Measurements from ENCODE around the gene ARL6IP4.

The ARL6IP4 gene

GRCh38 chr12:123021688-123022604, 41.5 kb downstream of the ARL6IP4 start:
- no peak for DNase-seq (ENCODE audit: low read depth in 1 of 2, low spot score in 1 of 2)
- TF ChIP-seq CTCF (IDR thresholded peaks at IDR 0.05; ENCODE audit: insufficient read depth, low read length) (no peak), GABPA (IDR thresholded peaks at IDR 0.05; ENCODE audit: low read depth) (no peak), REST (IDR thresholded peaks at IDR 0.05; ENCODE audit: insufficient replicate concordance, low read depth) (no peak), SPI1 (IDR thresholded peaks at IDR 0.05; ENCODE audit: borderline replicate concordance, low read depth) (no peak), POLR2AphosphoS5 (IDR thresholded peaks at IDR 0.05; ENCODE audit: low read depth) (no peak)

GRCh38 chr12:123022846-123023245, 42.4 kb downstream of the ARL6IP4 start:
- no peaks in the 10 kb centered on the region for H3K27me3 ChIP-seq (ENCODE audit: insufficient read depth, poor library complexity, severe bottlenecking)
- TF ChIP-seq POLR2AphosphoS5 (IDR thresholded peaks at IDR 0.05; ENCODE audit: low read depth), result no peak
- no peak for TF ChIP-seq REST (IDR thresholded peaks at IDR 0.05; ENCODE audit: insufficient replicate concordance, low read depth)
- no peak for TF ChIP-seq CTCF (IDR thresholded peaks at IDR 0.05; ENCODE audit: insufficient read depth, low read length)
- no peak for TF ChIP-seq GABPA (IDR thresholded peaks at IDR 0.05; ENCODE audit: low read depth)
- no peak for TF ChIP-seq SPI1 (IDR thresholded peaks at IDR 0.05; ENCODE audit: borderline replicate concordance, low read depth)
- no peak overlapping the region for H3K27ac ChIP-seq (replicated peaks)
- no peak overlapping the region for H3K4me3 ChIP-seq (replicated peaks; ENCODE audit: insufficient read depth, low read length)
- no peak for DNase-seq (ENCODE audit: low read depth in 1 of 2, low spot score in 1 of 2)

More at GRCh38 chr12:123021688-123022604, 41.5 kb downstream of the ARL6IP4 start:
- Histone ChIP-seq H3K27ac (replicated peaks) (no peak overlapping the region), H3K4me3 (replicated peaks; ENCODE audit: insufficient read depth, low read length) (no peak overlapping the region), H3K27me3 (ENCODE audit: insufficient read depth, poor library complexity, severe bottlenecking) (no peaks in the 10 kb centered on the region)

DNA sequence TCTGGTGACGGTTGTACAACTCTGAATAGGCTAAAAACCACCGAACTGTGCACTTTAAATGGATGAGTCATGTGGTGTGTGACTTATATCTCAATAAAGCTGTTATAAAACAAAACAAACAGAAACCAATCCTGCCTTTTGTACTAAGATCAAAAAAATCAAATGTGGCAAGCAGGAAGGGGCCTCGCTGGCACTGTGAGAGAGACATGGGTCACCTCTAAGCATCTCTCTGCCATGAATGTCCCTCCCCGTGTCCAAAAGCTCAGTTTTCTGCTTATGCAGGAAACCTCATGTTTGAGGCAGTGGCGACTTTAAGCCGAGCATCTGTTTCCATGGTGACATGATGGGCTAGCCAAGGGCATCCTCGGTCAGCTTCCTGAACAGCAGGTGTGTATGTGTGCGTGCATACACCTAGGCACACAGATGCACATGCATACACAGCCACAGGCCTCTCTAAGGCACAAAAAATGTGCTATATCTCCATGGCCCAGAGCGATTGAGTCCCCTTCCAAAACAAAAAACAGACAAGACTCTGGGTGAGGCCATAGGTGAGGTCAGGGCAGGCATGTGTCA, 44.4 kb downstream of the ARL6IP4 start:
- Histone ChIP-seq H3K27ac (replicated peaks) (no peak overlapping the region), H3K27me3 (ENCODE audit: insufficient read depth, poor library complexity, severe bottlenecking) (no peaks in the 10 kb centered on the region), H3K4me3 (replicated peaks; ENCODE audit: insufficient read depth, low read length) (no peak overlapping the region)
- no peak for DNase-seq (ENCODE audit: low read depth in 1 of 2, low spot score in 1 of 2)
- TF ChIP-seq GABPA (IDR thresholded peaks at IDR 0.05; ENCODE audit: low read depth) (no peak), SPI1 (IDR thresholded peaks at IDR 0.05; ENCODE audit: borderline replicate concordance, low read depth) (no peak), POLR2AphosphoS5 (IDR thresholded peaks at IDR 0.05; ENCODE audit: low read depth) (no peak), CTCF (IDR thresholded peaks at IDR 0.05; ENCODE audit: insufficient read depth, low read length) (no peak), REST (IDR thresholded peaks at IDR 0.05; ENCODE audit: insufficient replicate concordance, low read depth) (no peak)
